NCI-H526 treated with DMSO at 0.1 percent for 48 hours (cell line): Measurements from ENCODE around the gene ELF5.

ENCODE experiments used
- DNase-seq: peaks from one replicate; lab custom pipeline; 2025; lab: John Stamatoyannopoulos, UW

Gene ELF5

DNA sequence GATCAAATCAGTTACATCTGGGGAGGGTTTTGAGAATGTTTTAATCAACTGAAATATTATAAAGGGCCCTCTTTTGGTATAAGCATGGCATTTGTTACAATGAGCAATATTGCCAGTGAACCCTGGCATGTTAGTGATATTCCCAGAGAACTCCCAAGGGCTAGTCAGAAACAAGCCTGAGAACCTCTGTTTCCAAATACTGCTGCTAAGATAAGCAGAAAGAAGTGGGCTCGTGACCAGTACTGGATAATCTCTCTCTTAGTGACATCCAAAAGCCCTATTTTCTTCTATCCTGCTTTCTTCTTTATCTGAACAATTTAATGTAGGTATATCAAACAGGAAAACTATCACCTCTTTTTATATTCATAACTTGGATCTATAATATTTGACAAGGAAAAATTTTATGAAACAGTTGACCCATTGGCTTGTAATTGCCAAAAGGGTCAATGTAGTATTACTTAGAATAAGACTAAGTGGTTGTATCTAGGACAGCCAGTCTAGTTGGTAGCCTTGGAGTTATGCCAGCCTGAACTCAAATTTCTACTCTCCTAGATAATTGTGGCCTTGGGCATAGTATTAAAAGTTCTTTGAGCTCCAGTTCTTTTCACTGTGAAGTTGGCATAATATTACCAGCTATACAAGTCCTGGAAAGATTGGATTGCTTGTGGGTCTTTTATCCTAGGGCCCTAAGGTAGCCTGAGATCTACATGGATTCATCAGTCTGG, 59.1 kb downstream of the ELF5 start:
- DNase-seq: no peak

DNA sequence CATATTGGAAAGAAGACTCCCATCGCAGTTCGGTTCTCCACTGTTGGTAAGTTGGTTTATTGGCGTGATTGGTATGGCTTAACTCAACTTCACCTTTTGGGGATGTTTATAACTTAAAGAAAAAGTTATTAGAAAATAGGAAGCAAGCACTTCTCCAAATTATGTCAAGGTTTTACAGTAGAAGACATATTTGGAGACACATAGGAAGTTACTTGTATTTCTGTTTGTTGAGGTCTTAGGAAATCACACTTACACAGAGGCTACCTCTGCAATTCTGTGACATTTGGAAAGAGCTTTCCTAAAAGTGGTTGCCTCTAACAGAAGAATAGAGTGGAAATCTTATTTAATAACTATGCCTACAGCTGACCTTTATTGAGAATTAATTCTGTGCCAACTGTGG, 62.5 kb downstream of the ELF5 start:
- no peak for DNase-seq

DNA sequence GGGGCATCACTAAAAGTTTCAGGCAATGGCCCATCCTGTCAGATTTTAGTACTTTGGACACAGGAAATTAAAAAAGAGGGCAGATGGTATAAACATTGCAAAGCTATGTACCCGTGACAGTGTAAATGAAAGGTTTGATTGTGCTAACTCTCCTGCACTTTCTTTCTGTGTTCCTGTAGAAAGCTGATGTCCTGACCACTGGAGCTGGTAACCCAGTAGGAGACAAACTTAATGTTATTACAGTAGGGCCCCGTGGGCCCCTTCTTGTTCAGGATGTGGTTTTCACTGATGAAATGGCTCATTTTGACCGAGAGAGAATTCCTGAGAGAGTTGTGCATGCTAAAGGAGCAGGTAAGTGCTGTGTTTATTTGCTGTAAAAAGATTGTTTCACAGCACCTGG, 64.6 kb downstream of the ELF5 start:
- no peak for DNase-seq

GRCh38 chr11:34448223-34448994, 65.2 kb downstream of the ELF5 start:
- no peak for DNase-seq

- DNase-seq: no peak
Measured at GRCh38 chr11:34447044-34447443, 66.5 kb downstream of the ELF5 start.

DNA sequence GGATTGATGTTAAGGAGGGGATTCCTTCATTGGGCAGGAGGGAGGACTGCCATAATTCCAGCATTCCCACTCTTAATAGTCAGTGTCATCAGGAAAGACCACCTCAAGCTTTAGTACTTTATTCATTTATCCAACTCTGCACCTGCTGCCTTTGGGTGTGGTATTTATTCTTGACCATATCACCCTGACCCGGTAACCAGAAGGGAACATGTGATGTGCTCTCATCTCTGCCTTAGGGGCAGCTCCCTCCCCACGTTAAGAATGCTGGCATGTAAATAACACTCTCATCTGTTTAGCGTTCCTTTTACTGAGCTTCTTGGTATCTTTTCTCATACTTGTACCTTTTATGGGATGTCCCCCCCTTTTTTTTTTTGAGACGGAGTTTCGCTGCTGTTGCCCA, 67.2 kb downstream of the ELF5 start:
- no peak for DNase-seq

- DNase-seq: no peak
Measured at GRCh38 chr11:34445956-34446355, 67.6 kb downstream of the ELF5 start.

DNA sequence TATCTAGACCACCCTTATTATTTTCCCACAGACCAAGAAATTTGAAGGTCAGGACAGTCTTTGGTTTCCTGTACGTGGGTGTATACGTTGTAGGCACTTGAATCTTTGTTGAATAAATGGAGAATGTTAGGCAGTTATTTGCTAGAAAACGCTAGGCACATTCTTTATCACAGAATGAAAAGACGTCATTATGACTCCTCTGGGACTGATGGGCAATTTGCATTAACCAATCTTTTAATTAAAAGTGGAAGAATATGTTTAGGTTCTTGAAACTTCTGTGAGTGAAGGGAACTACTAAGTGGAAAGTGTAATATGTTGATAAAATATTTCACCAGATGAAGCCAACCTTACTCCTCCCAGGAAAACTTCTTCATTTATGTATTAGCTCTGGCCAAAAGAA, 69.2 kb downstream of the ELF5 start:
- no peak for DNase-seq

DNA sequence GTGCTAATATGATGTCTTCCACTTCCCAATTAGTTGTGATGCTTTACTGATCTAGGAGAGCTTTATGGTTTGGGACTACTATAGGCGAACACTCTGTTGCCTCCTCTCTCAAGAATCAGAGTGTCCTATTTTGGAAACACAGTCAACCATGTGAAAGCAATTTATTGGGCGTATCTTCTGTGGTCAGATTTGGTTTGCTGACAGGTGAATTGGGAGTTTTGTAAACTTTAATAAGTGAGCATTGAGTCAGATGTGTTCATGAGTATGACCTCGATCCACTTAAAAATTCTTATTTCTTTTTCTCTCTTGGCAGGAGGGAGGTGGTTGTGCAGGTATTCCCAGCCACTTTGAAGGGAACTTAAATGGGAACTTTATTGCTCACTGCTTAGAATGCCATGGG, 70.5 kb downstream of the ELF5 start:
- DNase-seq: no peak

DNA sequence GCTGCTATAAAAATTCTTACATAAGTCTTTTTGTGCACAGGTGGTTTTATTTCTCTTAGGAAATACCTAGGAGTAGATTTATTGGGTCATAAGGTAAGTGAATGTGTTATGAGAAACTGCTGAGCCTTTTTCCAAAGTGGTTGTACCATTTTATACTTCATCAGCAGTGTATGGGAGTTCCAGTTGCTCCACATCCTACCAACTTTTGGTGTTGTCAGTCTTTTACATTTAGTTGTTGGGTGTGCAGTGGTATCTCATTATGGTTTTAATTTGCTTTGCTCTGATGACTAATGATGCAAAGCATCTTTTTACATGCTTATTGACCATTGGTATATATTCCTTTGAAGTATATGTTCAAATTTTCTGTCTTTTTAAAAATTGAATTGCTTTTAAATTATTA, 71.8 kb downstream of the ELF5 start:
- DNase-seq: no peak

DNA sequence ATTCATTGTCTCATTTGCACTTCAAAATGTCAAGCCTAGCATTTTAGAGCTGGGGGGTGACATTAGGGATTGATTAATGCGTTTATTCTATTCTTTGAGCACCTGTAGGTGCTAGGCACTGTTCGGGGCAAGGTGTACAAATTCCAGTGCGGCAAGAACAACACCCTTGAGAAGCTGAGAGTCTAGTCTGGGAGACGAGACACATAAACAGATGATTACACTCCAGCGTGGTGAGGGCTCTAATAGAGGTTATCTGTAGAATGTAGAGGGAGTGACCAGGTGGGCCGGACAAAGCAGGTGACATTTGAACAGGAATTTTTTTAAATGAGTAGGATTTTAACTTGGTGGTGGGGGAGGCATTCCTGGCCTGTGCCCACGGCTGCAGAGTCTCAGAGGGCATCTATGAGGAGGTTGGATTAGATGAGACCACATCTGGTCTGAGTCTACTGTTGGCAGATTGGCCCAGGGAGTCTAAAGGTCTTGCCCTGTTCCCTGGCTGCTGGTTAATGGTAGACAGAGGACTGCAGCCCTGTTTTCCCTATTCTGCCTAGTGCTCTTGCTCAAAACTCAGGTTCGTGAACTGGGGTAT, 73.9 kb downstream of the ELF5 start:
- no peak for DNase-seq

DNA sequence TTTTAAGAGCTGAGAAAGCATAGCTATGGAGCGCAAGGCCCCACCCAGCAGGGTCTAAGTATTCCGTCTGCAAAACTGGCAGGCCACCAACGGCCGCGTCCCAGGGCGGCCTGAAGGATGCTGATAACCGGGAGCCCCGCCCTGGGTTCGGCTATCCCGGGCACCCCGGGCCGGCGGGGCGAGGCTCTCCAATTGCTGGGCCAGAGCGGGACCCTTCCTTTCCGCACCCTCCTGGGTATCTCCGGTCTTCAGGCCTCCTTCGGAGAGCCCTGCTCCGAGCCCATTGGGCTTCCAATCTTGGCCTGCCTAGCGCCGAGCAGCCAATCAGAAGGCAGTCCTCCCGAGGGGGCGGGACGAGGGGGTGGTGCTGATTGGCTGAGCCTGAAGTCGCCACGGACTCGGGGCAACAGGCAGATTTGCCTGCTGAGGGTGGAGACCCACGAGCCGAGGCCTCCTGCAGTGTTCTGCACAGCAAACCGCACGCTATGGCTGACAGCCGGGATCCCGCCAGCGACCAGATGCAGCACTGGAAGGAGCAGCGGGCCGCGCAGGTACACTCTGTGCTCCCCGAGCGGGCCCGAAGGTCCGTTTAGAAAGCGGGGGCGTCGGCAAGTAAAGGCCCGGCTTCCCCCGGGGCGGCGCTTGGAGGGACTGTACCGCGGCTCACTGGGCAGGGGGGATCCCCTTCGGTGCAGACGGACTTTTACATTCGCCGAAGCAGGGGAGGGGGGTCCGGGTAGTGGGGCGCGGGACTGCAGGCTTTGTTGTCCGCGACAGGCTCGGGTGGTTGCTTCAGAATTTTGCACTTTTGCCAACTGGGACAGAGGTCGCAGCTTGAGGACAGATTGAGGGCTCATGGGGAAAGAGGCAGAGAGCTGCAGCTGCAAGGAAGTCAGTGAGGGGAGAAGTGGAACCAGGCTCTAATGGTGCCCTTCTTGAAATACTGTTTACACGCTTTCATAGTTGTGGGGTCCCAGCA, 74.8 kb downstream of the ELF5 start, which contains the start of gene CAT:
TSS of gene CAT (plus strand) at position 406 of the 979 bp plus-strand sequence. CDS start at position 486, 80 bp downstream.
- DNase-seq: peak; percentile 97

- DNase-seq: no peak
Measured at GRCh38 chr11:34437224-34438125, 76.1 kb downstream of the ELF5 start.

DNA sequence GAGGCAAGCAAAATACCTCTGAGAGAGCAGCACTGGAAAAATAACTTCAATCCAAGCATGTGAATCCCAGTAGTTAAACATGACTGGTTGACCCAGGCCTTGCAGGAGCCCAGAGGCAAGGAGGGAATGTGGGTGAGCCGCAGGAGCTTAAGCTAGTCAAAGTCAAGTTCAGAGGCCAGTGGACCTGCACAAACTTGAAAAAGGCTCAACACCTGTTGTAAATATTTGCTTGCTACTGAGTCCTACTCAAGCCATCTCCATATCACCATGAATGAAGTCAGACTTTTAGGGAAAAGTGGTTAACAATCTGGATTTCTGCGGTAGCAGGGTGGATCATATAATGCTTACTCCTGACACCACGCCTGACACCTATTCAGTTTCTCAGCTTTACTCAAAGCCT, 79.7 kb downstream of the ELF5 start:
- DNase-seq: no peak

GRCh38 chr11:34432822-34433221, 80.8 kb downstream of the ELF5 start:
- DNase-seq: no peak

DNA sequence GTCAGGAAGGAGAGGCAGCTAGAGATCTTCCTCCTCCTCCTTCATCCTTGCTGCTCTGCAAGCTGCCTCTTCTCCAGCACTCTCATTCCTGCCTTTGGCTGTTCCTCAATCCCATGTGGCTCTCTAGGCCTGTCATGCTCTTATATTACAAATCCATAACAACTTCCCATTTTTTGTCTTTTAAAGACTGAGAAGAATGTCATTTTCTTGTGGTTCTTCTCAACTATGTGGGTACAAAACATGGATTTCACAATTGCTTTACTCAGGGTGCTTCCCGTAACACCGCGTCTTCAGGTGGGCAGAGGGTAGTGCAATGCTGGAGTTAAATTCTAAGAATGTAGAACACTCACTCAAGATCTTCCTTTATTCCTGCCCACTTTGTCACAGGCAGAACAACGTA, 81.6 kb downstream of the ELF5 start:
- DNase-seq: no peak
